HG02981 (cell line): ENCODE results near the gene MRS2.
"Not testable (repeated sequence)": the region's sequence is repeated elsewhere in the genome, so short reads cannot be mapped to it uniquely, and the experiment has no call there.

Experiments used
- ATAC-seq: cut with Tn5 transposase; IDR thresholded peaks from one replicate; pipeline ENCODE4 v1.9.1; 2021; ENCODE audit warnings: mild to moderate bottlenecking, moderate library complexity; ENCODE audit not compliant: unreplicated experiment

The MRS2 gene, protein sequence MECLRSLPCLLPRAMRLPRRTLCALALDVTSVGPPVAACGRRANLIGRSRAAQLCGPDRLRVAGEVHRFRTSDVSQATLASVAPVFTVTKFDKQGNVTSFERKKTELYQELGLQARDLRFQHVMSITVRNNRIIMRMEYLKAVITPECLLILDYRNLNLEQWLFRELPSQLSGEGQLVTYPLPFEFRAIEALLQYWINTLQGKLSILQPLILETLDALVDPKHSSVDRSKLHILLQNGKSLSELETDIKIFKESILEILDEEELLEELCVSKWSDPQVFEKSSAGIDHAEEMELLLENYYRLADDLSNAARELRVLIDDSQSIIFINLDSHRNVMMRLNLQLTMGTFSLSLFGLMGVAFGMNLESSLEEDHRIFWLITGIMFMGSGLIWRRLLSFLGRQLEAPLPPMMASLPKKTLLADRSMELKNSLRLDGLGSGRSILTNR

GRCh38 chr6:24402697-24403500 is at the start of gene MRS2:
Gene MRS2, plus strand, starts transcription at chr6:24402936. Its CDS starts 111 bp downstream, at chr6:24403047.
- ATAC-seq: peak; percentile 87

DNA sequence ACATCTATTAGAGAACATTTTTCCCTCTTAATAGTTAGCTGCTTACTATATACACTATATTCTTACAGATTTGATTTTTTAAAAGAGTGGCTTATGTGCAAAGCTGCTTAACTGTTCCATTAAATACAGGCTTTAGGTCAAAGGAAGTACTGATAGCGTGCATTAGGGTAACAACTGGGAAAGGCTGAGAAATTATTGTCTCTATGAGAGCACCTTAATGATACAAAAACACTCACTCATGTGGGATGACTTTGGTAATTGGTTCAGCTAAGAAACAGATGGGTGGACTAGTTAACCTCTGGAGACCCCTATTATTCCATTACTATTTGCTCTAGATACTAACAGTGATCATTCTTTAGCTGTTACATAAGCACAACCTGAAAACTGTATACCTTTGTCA is 48.9 kb upstream of the MRS2 start:
- ATAC-seq: no peak

DNA sequence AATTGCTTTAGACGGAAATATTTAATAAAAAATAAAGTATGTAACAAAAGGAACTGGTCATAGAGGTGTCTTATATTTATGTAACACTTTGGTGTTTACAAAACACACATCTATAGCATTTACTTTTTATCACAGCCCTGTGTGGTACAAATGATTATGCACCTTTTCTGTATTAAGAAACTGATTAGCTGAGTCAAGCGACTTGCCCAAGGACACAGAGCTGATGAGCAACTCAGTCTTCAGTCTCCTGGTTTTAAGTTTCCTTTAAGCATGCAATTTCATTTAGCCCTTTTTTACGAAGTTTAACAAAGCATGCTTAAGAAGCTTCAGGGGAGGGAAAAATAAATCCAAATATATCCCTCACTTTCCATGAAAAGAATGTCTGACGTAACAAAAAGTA is 47.3 kb upstream of the MRS2 start:
- ATAC-seq: no peak

DNA sequence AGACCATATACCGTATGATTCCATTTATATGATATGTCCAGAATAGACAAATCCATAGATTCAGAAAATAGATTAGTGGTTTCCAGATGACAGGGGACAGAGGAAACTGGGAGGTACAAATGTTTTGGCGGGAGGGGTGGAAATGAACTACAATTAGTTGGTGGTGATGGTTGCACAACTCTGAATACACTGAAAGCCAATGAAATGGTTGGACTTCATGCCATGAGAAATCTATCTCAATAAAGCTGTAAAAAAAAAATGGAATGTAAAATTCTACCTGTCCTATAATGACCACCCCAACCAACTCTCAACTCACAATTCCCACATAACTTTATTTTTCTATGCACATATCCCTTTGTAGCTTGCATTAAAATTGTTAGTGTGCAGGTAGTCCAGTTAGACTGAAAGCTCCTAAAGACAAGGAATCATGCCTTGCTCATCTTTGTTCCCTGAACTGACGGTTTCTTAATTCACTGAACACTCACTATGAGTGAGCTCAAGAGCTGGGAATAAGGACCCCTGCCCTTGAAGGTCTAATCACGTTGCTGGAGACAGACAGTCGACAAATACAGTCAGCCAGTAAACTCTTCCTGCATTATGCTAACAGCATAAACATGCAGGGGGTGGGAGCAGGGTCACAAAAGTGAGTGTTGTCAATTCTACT is 46.3 kb upstream of the MRS2 start:
- no peak for ATAC-seq

- no peak for ATAC-seq
Observed at GRCh38 chr6:24357336-24358218, 45.2 kb upstream of the MRS2 start, which contains the start of gene DCDC2. Gene DCDC2, minus strand, starts transcription at chr6:24358059. Its CDS starts 309 bp downstream, at chr6:24357750.

DNA sequence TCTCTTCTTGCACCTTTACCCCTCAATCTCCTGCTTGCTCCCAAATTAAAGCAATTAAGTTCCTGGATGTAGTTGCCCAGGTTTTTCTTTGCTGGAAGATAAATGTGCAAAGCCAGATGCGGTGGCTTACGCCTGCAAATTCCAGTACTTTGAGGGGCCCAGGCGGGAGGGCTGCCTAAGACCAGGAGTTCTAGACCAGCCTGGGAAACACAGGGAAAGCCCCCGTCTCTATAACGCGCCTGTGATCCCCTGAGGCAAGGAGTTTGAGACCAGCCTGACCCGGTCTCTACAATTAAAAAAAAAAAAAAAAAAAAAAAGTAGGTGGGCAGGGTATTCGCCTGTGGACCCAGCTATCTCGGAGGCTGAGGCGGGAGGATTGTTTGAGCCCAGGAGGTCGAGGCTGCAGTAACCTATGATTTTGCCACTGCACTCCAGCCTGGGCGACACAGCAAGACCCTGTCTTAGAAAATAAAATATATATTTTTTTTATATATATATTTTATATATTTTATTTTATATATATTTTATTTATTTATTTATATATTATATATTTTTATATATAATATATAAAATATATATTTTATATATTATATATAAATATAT is 44.4 kb upstream of the MRS2 start:
- ATAC-seq: no peak

- peak; percentile 87 for ATAC-seq
Observed at GRCh38 chr6:24359640-24360454, 42.9 kb upstream of the MRS2 start.

DNA sequence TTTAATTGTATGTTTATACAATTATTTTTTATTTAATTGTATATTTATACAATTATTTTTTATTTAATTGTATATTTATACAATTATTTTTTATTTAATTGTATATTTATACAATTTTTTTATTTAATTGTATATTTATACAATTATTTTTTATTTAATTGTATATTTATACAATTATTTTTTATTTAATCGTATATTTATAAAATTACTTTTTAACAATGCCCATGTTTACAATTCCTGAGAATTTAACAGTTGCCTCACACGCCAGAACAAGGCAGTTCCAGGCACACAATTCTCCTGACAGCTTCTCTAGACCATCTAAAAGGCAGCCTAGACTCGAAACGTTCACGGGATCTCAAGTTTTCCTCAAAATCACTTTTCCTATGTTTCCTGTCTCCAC is 40.4 kb upstream of the MRS2 start:
- not testable (repeated sequence) for ATAC-seq

DNA sequence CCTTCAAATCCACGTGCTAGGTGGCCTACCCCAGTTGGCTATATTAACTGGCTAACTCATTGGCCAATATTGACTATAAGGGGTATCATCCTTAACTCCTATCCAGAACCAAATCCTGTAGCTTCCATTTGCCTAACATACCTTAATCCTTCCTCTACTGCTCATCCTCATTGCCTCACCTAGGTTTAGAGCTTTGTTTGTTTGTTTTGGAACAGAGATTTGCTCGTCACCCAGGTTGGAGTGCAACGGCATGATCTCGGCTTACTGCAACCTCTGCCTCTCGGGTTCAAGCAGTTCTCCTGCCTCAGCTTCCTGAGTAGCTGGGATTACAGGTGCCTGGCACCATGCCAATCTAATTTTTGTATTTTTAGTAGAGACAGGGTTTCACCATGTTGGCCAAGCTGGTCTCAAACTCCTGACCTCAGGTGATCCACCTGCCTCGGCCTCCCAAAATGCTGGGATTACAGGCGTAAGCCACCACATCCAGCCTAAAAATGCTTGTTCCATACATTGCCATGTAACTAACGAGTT is 37.6 kb upstream of the MRS2 start:
- not testable (repeated sequence) for ATAC-seq

GRCh38 chr6:24374612-24375011 is 28.1 kb upstream of the MRS2 start:
- no peak for ATAC-seq

- no peak for ATAC-seq
Observed at GRCh38 chr6:24376871-24377270, 25.9 kb upstream of the MRS2 start.

GRCh38 chr6:24378473-24379097 is 24.2 kb upstream of the MRS2 start:
- peak; percentile 52 for ATAC-seq

DNA sequence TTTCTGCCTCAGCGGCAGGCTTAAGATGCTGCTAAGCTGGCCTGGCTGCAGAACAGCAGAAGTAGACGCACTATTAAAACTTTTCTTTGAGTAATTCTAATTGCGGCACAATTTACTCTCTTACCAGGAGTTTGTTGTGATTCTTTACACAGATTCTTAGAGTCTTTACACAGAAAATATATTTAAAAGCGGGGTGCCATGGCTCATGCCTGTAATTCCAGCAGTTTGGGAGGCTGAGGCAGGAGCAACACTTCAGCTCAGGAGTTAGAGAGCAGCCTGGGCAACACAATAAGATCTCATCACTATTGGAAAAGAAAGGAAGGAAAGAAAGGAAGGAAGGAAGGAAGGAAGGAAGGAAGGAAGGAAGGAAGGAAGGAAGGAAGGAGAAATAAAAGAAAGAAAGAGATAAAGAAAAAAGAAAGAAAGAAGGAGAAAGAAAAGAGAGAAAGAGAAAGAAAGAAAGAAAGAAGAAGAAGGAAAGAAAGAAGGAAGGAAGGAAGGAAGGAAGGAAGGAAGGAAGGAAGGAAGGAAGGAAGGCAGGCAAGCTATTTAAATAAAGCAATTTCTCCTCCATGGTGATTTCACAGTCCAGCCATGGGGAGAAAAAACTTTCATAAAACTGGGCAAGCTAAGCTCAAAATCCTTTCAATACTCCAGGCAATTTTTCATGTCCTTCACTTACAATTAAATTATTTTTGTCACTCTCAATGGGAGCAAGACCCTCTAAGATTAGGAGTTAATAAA is 21.1 kb upstream of the MRS2 start:
- ATAC-seq: no peak

DNA sequence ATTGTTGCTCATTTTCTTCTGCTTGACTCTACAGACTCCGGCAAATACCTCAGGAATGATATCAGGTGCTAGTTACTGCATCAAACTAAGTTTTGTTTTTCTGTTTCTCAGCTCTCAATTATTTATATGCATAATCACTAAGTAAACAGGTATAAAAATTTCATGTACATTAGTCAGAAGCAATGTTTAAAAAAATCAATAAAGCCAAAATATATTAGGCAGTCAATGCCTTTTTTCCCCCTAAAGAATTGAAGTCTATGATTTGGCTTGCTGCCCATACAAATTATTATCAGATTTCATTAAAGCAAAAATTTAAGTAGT is 20.6 kb upstream of the MRS2 start:
- no peak for ATAC-seq

GRCh38 chr6:24382891-24383494 is 19.7 kb upstream of the MRS2 start:
- ATAC-seq: not testable (repeated sequence)

GRCh38 chr6:24384369-24385130 is 18.2 kb upstream of the MRS2 start:
- ATAC-seq: not testable (repeated sequence)
